Endothelial cell of umbilical vein (primary cell): ENCODE measurements around the gene AP2A2. TPM values are rescaled to one million over a fixed set of nuclear protein-coding genes. Genes with fewer than 3 reads are reported as not detected.

ENCODE experiments used
- BruUV-seq: library from RNA; stranded (reverse); fragments of 400-500 nt; replicated peaks from 2 replicates; lab custom pipeline; 2021; lab: Mats Ljungman, UMichigan
- CTCF ChIA-PET: fragments of 300-600, 350-600 bp; sonication (Branson Sonifier 250); formaldehyde crosslinking; loops from one replicate; lab custom pipeline; 2021; ENCODE audit warnings: antibody characterized with exemption, inconsistent platforms; lab: Charles Lee
- POLR2A ChIA-PET: fragments of 300-600, 350-600 bp; sonication (Branson Sonifier 250); formaldehyde crosslinking; loops from one replicate; lab custom pipeline; 2021; ENCODE audit warnings: antibody characterized with exemption, inconsistent platforms; lab: Charles Lee
- DNase-seq: peaks from one replicate; pipeline ENCODE4 v3.0.0-alpha.2; 2011; ENCODE audit warnings: low read depth, low spot score
- FAIRE-seq: peaks from 2 replicates; lab custom pipeline; 2011; peaks lifted over from hg19 to GRCh38; lab: Jason Lieb, UNC
- H2AFZ ChIP-seq: 2 replicates; pipeline ENCODE4 v1.6.0; 2012; ENCODE audit warnings: low read depth, low read length, control low read depth, inconsistent platforms
- H3K27ac ChIP-seq: 2 replicates; pipeline ENCODE4 v1.5.1; 2011; ENCODE audit warnings: low read depth, mild to moderate bottlenecking, control low read depth, low read length, moderate library complexity; ENCODE audit not compliant: insufficient read depth
- H3K27me3 ChIP-seq, 2 experiments: 2 replicates each; pipeline versions ENCODE4 v1.6.0 to v1.6.1; 2011; ENCODE audit warnings: low read length in 2 of 2, mixed read lengths in 1 of 2; ENCODE audit not compliant: control insufficient read depth in 2 of 2, insufficient read depth in 2 of 2
- H3K36me3 ChIP-seq, 2 experiments: 2 replicates in 1 of 2; 3 replicates in 1 of 2; pipeline ENCODE4 v1.5.1; 2011; ENCODE audit warnings: low read length in 2 of 2, mild to moderate bottlenecking in 1 of 2, moderate library complexity in 1 of 2; ENCODE audit not compliant: control insufficient read depth in 2 of 2, insufficient read depth in 2 of 2; ENCODE audit errors: extremely low read depth in 1 of 2
- H3K4me1 ChIP-seq: 3 replicates; pipeline ENCODE4 v1.5.1; 2011; ENCODE audit warnings: mild to moderate bottlenecking, low read length; ENCODE audit not compliant: control insufficient read depth, insufficient read depth; ENCODE audit errors: extremely low read depth
- H3K4me2 ChIP-seq: 2 replicates; pipeline ENCODE4 v1.6.1; 2011; ENCODE audit warnings: low read length, control low read depth, mixed read lengths; ENCODE audit not compliant: insufficient read depth
- H3K4me3 ChIP-seq, 3 experiments: fragments of 200-600 bp in 1 of 3; sonication (generic), shearing (Covaris generic) in 1 of 3; replicated peaks in 1 of 3; 2 replicates each; pipeline ENCODE4 v1.5.1; 2011 to 2016; ENCODE audit warnings: control low read depth in 3 of 3, low read length in 3 of 3, mild to moderate bottlenecking in 2 of 3, inconsistent platforms in 1 of 3, low read depth in 1 of 3, moderate library complexity in 1 of 3; ENCODE audit not compliant: insufficient read depth in 1 of 3
- H3K79me2 ChIP-seq: 2 replicates; pipeline ENCODE4 v1.6.0; 2012; ENCODE audit warnings: low read length, inconsistent platforms; ENCODE audit not compliant: control insufficient read depth, insufficient read depth
- H3K9ac ChIP-seq: replicated peaks from 2 replicates; pipeline ENCODE3; 2011; ENCODE audit warnings: low read length, control low read depth; ENCODE audit not compliant: insufficient read depth; ENCODE audit errors: extremely low read depth
- H3K9me1 ChIP-seq: replicated peaks from 3 replicates; pipeline ENCODE4 v1.6.0; 2011; ENCODE audit warnings: mild to moderate bottlenecking, low read length; ENCODE audit not compliant: control insufficient read depth, insufficient read depth; ENCODE audit errors: extremely low read depth
- H3K9me3 ChIP-seq: replicated peaks from 2 replicates; pipeline ENCODE4 v1.5.1; 2012; ENCODE audit warnings: low read length, inconsistent platforms; ENCODE audit not compliant: control insufficient read depth, insufficient read depth
- H4K20me1 ChIP-seq: replicated peaks from 2 replicates; pipeline ENCODE3; 2011; ENCODE audit warnings: mild to moderate bottlenecking, low read length; ENCODE audit not compliant: control insufficient read depth, insufficient read depth; ENCODE audit errors: extremely low read depth
- EZH2 ChIP-seq: IDR thresholded peaks from 2 replicates; pipeline ENCODE4 v1.6.1; 2012; ENCODE audit warnings: borderline replicate concordance, low read depth, mild to moderate bottlenecking, moderate library complexity, low read length, inconsistent platforms; ENCODE audit not compliant: severe bottlenecking
- FOS ChIP-seq: IDR thresholded peaks from 2 replicates; pipeline ENCODE4 v1.6.1; 2011; ENCODE audit warnings: mild to moderate bottlenecking, low read length, moderate library complexity, borderline replicate concordance; ENCODE audit not compliant: insufficient read depth
- GATA2 ChIP-seq: IDR thresholded peaks from 2 replicates; pipeline ENCODE4 v1.7.0; 2011; ENCODE audit warnings: low read depth, mild to moderate bottlenecking, moderate library complexity, mixed read lengths, low read length; ENCODE audit not compliant: insufficient read length, insufficient read depth
- JUN ChIP-seq: IDR thresholded peaks from 2 replicates; pipeline ENCODE4 v1.6.1; 2011; ENCODE audit warnings: borderline replicate concordance, low read depth; ENCODE audit not compliant: insufficient read length, insufficient read depth
- MYC ChIP-seq: IDR thresholded peaks from one replicate; pipeline ENCODE4 v1.6.1; 2011; ENCODE audit warnings: mild to moderate bottlenecking, low read depth, low read length
- POLR2A ChIP-seq: IDR thresholded peaks from 2 replicates; pipeline ENCODE4 v1.6.1; 2012; ENCODE audit warnings: low read depth, mild to moderate bottlenecking, control low read depth, low read length
- POLR2AphosphoS5 ChIP-seq: IDR thresholded peaks from 2 replicates; pipeline ENCODE4 v1.6.1; 2012; ENCODE audit warnings: low read depth, mild to moderate bottlenecking, control low read depth, low read length, moderate library complexity; ENCODE audit not compliant: insufficient read depth
- dilution Hi-C: fragments of 300-500 bp; cut with MboI; formaldehyde crosslinking; loops from one replicate; pipeline ENCODE4 v1.15.0; 2019; ENCODE audit warnings: low sequenced_read_pairs; ENCODE audit not compliant: extremely low pct_ligation_motif_present
- intact Hi-C: fragments of 100-400 bp; cut with micrococcal nuclease; formaldehyde crosslinking; loops from one replicate; pipeline ENCODE4 v1.10.0; 2022
- polyA plus RNA-seq, 4 experiments: library from polyadenylated mRNA; depleted of rRNA in 3 of 4; stranded (reverse) in 3 of 4; unstranded in 1 of 4; fragments of >200 nt; gene quantifications; 2 replicates each; pipeline versions ENCODE4 v1.2.1 to v1.2.3, GENCODE V29; 2011 to 2012; ENCODE audit warnings: missing spikeins in 1 of 4
- total RNA-seq: library from RNA; stranded (reverse); gene quantifications from 2 replicates; pipeline ENCODE4 v1.2.3, GENCODE V29; 2021
- TF ChIP-seq, protein P1 (sequence below), 2 donors: IDR thresholded peaks; 1 replicate in 1 of 2; 2 replicates in 1 of 2; pipeline ENCODE4 v1.5.1; 2011; ENCODE audit warnings: low read length in 2 of 2, mild to moderate bottlenecking in 2 of 2, moderate library complexity in 2 of 2, control low read depth in 1 of 2, inconsistent platforms in 1 of 2, low read depth in 1 of 2; ENCODE audit not compliant: insufficient read depth in 1 of 2; ENCODE audit errors: extremely low read depth in 1 of 2
- TF ChIP-seq, protein P2 (sequence below): IDR thresholded peaks from 2 replicates; pipeline ENCODE4 v1.6.1; 2011; ENCODE audit not compliant: insufficient read depth, insufficient read length

Gene AP2A2
- total and polyA plus RNA-seq, 2 donors (not counting 3 experiments of a cell fraction or from before 2014, with no cell fraction given) = 89.5 to 92.6 TPM

DNA sequence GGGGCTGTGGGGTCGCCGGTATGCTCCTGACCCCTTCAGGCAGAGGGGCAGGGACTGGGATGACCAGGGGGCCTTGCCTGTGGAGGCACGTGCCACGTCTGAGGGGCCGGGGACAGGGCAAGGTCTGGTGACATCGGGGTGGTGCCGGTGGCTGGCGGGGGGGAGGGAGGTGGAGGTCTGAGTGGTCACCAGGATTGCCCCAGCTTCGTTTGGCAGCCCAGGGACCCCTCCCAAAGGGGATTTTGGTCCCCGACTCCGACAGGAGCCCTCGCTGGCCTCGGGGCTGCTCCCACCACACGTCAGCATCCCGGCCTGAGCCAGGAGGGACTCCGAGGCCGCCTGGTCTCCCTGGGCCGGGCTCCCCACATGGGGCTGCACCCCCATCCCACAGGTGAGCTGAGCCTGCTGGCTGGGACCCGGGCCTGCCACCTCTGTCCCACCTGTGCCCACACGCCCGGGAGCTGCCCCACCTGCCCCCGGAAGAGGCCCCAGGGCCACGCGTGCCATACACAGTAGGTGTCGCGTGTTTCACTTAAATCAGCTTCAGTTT, 111.9 kb downstream of the AP2A2 start:
- Histone ChIP-seq H3K4me2 (no peak overlapping the region), H3K4me3 (no peak overlapping the region), H4K20me1 (no peaks in the 10 kb centered on the region), H3K36me3 (no peaks in the 10 kb centered on the region), H3K9me1 (no peaks in the 10 kb centered on the region), H3K27me3 (no peaks in the 10 kb centered on the region), H3K9me3 (no peaks in the 10 kb centered on the region), H2AFZ (no peak overlapping the region), H3K9ac (no peak overlapping the region), H3K27ac (no peak overlapping the region), H3K79me2 (no peaks in the 10 kb centered on the region), H3K4me1 (no peaks in the 10 kb centered on the region)
- BruUV-seq = no TSS peak
- TF ChIP-seq MYC = no peak
- TF ChIP-seq POLR2A = no peak
- TF ChIP-seq JUN = no peak
- TF ChIP-seq FOS = no peak
- no peak for TF ChIP-seq GATA2
- TF ChIP-seq EZH2 = no peak
- TF ChIP-seq, protein P1, sequence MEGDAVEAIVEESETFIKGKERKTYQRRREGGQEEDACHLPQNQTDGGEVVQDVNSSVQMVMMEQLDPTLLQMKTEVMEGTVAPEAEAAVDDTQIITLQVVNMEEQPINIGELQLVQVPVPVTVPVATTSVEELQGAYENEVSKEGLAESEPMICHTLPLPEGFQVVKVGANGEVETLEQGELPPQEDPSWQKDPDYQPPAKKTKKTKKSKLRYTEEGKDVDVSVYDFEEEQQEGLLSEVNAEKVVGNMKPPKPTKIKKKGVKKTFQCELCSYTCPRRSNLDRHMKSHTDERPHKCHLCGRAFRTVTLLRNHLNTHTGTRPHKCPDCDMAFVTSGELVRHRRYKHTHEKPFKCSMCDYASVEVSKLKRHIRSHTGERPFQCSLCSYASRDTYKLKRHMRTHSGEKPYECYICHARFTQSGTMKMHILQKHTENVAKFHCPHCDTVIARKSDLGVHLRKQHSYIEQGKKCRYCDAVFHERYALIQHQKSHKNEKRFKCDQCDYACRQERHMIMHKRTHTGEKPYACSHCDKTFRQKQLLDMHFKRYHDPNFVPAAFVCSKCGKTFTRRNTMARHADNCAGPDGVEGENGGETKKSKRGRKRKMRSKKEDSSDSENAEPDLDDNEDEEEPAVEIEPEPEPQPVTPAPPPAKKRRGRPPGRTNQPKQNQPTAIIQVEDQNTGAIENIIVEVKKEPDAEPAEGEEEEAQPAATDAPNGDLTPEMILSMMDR (IDR thresholded peaks at IDR 0.05; ENCODE audit: extremely low read depth in 1 of 2, insufficient read depth in 1 of 2, low read depth in 1 of 2, low read length in 2 of 2) = no peak
- TF ChIP-seq, protein P2, sequence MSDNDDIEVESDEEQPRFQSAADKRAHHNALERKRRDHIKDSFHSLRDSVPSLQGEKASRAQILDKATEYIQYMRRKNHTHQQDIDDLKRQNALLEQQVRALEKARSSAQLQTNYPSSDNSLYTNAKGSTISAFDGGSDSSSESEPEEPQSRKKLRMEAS = no peak
- no peak for TF ChIP-seq POLR2AphosphoS5
- no peak for DNase-seq
- POLR2A ChIA-PET = no interaction called here
- dilution Hi-C loops (no loop called here), intact Hi-C loops (no loop called here)
- no peak for FAIRE-seq
- CTCF ChIA-PET = no interaction called here
